HG03520 (cell line): ENCODE results near the gene BEAN1.

Experiments
- ATAC-seq: cut with Tn5 transposase; IDR thresholded peaks from one replicate; pipeline ENCODE4 v1.9.1; 2021; ENCODE audit warnings: mild to moderate bottlenecking, moderate library complexity; ENCODE audit not compliant: unreplicated experiment

The BEAN1 gene

DNA sequence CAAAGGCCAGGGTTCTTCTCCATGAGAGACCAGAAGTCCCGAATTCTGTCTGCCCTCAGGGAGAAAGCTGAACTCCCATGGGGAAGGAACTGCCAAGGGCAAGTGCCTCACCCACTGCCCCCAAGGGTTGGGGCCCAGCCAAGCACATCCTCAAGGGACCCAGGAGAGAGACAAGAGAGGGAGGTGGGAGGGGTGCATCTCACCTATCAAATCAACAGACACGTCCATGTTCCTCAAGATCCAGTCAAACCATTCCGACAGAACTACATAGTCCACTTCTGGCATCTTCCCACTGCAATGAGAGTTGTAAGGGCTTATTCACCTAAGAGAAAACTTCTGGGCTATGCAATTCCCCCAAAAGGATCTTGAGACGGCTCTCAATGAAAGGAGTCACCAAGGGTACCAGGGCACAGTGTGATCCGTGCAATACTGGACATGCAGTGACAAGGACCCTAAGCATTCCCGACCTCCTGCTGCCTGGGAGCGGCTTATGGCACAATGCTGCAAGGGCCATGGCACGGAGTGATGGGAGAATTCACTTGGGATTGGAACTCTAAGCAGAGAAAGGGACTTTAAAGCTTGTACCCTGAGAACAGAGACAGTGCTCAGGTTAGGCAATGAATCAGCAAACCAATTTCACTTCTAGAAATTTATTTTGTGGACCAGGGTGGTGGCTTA is 90.6 kb downstream of the BEAN1 start:
- ATAC-seq: no peak

GRCh38 chr16:66519482-66520373 is 92.6 kb downstream of the BEAN1 start:
- ATAC-seq: no peak

GRCh38 chr16:66520406-66521170 is 93.5 kb downstream of the BEAN1 start:
- ATAC-seq: no peak

- no peak for ATAC-seq
Measured at GRCh38 chr16:66521252-66521713, 94.2 kb downstream of the BEAN1 start.

DNA sequence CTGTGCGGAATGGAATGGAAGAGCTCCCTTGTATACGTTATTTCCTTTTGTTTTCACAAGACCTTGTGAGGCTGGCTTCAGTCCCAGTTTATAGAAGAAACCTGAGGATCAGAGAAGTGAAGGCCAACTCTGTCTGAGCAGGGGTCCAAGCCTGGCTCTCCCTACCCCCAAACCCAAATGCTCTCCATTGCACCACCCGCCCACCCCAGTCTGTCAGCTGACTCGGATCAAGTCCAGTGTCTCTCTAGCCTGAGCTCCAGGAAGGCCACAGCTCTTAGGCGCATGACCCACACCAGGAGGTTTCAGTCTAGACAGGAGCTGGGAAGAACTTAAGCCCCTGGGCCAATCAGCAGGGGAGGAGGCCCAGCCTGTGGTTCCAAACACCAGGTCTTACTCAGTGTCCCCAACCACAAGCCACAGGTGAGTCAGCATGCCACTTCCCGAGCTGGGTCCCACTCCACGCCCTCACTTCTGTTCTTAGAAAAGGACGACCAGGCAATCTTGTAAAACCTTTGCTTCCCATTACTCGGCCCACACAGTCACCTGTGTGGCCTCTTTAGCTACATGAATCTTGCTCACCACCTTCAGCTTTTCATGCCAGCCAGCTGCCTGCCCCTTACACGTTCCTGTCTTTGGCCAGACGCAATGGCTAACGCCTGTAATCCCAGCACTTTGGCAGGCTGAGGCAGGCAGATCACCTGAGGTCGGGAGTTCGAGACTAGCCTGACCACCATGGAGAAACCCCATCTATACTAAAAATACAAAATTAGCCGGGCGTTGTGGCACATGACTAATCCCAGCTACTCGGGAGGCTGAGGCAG is 95.1 kb downstream of the BEAN1 start:
- peak; percentile 42 for ATAC-seq

DNA sequence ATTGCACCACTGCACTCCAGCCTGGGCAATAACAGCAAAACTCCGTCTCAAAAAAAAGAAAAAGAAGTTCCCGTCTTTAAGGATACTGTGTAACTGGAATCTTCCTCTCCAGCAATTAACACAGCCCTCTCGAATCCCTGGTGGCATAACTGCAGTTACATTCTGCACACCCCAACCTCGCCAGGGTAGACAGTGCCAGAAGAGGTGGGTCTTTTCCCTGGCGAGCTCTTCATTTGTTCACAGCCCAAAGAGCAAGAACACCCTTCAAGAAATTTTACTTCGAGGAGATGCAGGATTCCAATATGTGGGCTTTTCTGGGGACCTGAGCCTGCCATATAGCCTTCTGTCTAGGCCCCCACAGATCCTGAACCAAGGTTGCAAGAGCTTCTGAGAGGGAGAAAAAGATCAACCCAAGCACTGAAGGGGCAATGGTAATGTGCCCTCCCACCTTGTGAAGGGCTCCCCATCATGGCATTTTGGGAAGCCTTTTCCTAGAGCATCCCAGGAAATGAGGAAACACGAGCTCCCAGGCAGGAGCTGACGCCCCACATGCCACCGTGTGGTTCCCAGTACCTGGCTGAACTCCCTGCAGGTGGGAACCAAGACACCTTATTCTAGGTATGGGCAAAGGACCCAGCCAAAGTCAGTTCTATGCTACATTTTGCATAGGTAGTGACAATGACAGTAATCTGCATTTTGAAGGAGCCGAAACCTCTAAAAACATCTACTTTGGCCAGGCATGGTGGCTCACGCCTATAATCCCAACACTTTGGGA is 95.9 kb downstream of the BEAN1 start:
- no peak for ATAC-seq

- ATAC-seq: peak; percentile 48
Measured at GRCh38 chr16:66523861-66524354, 96.8 kb downstream of the BEAN1 start.

DNA sequence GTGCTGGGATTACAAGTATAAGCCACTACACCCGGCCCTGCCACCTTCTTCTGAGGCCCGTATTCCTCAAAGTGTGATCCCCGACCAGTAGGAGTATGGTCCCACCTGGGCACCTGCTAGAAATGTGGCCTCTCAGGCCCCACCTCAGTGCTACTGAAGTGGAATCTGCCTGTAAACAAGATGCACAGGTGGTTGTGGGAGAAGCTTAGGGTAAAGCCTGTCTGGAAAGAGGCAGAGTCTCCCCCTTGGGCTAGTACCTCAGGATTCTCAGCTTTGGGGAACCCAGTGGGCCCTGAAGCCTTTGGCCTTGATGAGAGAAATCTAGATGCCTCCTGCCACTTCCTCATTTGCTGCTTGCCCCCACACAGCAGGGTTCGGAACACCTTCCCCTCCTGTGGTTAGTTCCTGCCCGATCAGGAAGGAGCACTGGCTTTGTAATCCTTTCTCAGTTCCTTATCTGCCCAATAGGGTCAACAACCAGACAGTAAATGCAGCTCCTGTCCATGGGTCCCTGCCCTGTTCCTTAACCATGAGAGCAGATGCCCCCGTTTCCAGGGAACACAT is 97.6 kb downstream of the BEAN1 start:
- peak; percentile 55 for ATAC-seq

DNA sequence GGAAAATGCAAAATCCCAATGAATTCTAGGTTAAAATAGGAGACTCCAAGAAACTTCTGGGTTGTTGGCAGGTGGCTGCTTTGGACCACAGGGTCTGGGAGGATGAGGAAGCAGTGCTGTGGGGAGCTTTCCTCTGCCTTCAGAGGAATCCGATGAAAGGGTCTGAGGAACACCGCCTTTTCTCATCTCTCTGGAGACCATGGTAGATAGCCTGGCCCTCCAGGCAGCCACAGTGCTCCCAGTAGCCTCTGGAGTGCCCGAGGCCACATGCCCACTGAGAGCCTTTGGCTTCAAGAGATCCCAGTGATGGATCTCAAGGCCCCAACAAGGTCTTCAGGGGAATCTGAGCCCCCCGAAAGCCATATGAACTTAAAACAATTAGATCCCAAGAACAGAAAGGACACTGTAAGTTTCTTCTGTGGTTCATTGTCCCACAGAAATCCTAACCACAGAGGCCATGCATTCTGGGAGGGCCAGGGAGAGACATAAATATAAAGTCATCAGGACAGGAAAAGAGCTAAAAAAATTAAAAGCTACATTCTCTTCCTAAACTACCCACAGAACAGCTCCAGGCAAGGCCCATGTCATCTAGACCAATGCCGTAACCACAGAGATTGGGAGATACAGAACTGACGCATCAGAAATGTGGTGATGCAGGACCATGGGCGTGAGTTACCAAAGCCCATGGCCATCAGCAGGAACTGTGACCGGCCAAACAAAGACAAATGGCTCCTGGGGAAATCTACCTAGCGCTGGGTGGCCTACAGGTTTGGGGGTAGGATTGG is 98.5 kb downstream of the BEAN1 start:
- no peak for ATAC-seq

GRCh38 chr16:66528294-66528693 is 101.2 kb downstream of the BEAN1 start:
- ATAC-seq: no peak

DNA sequence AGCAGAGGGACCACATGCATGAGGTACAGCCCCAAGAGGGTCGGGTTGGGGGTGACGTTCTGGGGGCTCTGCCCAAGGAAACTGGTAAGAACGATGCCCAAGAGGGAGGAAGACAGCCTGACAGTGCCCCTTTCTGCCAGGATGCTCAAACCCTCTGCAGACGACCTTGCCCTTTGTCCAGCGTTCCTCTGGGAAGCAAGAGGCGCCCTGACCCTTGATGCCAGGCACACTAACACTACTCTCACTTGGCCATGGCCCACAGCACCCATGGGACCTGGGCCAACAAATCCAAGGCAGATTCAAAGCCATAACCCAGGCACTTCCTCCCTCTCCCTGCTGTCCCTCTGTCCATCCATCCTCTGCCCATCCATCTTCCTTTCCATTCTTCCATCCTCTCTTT is 102.4 kb downstream of the BEAN1 start:
- ATAC-seq: no peak
